Stimulated activated CD8-positive, alpha-beta memory T cell treated with anti-CD3 and anti-CD28 coated beads, Interleukin-12 subunit alpha, Interleukin-12 subunit beta, amount 100 ng/mL, for 4 hours (primary cell): Measurements from ENCODE around the gene KIF1A.

ENCODE experiments used
- DNase-seq: peaks from one replicate; pipeline ENCODE4 v3.0.0-alpha.2; 2020; ENCODE audit warnings: low read depth

KIF1A gene

DNA sequence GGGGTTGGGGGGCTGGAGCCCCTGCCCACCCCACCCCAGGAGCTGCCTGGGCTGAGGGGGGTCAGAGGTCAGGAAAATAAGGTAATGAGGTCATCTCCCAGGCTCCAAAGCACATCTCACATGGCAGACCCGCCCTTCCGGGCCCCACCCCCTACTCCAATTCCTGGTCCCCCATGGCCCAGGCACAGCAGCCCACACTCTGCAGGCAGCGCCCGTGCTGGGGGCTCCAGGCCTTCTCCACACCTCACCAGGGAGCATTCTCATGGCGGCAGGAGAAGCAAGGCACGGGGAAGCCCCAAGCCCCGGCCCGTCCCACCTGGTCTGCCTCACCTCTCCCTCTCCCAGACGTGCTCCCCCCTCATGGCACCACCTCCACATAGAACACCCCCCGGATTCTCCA is 84.5 kb downstream of the KIF1A start:
- no peak for DNase-seq

DNA sequence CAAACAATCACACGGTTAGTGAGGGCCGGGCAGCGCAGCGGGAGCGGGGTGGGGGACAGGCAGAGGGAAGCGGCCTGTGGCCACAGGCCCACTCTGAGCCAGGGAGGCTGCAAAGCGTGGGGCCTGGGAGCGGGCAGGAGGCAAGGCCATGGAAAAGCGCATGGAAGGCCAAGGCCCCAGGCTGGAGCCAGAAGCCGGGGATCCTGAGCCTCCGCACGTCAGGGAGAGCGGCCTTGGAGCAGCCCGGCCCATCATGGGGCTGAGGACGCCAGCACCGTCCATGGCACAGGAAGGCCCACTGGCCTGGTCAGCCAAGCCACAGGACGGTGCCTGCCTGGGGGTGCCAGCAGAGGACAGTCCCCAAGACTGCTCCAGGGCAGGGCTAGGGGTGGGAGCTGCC is 85.3 kb downstream of the KIF1A start:
- DNase-seq: no peak

DNA sequence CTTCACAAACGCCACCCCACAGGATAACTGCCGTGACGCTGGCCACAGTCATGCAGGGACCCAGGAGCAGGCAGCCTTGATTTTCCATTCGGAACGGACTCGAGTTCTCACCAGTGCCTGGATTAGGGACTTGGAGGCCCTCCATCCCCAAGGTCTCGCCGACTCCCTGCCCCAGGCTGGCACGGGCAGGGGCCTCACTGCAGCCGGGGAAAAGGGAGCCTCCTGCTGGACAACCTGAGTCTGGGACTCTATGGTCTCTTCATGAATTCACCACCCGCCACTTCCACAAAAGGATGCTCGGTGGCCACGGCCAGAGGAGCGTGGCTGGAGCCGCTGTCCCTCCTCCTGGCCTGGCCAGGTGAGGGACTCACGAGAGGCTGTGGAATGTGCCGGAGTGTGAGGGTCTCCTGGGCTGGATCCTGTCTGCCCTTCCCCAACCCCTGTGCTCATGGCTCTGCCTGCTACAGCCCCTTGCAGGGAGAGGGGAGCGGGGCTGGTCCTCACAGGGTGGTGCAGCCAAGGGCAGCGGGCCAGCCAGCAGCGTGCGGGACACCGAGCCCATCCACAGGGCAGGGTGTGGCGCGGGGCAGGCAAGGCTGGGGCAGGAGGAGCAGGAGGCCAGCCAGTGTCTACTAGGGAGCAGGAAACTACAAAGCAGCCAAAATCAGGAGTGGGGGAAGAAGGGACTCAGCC is 86.1 kb downstream of the KIF1A start:
- no peak for DNase-seq

DNA sequence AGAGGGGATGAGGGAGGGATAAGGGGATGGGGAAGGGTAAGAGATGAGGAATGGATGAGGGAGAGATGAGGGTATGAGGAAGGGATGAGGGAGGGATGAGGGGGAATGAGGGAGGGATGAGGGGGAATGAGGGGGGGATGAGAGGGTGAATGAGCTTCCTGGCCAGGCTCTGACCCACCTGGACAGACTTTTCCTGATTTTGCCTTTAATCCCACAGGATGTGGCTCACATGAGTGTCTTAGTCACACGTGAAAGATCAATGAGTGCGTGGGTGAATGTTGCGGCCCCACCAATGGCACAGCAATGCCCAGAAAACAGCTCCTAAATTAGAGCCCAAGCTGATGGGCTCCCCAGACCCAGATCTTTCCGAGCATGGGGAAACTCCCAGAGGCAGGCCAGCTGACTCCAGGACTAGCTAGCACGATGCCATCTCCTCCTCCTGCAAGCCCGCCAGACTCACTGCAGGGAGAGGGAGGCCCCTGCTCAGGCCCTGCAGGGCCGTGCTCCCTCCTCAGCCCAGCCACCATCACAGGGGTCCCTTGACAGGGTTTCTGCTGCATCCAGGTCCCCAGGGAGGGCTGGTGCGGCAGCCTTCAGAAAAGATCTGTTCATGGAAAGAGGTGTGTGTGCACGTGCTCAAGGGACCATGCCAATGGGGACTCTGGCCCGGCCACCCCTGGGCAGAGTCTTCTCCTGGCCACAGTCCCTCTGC is 87.0 kb downstream of the KIF1A start:
- no peak for DNase-seq

DNA sequence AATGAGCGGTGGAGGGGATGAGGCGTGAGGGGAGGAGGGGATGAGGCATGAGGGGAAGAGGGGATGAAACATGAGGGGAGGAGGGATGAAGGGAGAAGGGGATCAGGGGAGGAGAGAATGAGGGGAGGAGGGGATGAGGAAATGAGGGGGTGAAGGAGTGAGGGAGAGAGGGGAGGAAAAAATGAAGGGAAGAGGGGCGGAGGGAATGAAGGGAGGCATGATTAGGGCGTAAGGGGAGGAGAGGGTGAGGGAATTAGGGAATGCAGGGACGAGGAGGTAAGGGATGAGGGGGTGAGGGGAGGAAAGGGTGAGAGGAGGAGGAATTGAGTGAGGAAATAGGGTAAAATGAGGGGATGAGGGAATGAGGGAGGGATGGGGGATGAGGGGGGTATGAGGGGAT is 87.8 kb downstream of the KIF1A start:
- no peak for DNase-seq

DNA sequence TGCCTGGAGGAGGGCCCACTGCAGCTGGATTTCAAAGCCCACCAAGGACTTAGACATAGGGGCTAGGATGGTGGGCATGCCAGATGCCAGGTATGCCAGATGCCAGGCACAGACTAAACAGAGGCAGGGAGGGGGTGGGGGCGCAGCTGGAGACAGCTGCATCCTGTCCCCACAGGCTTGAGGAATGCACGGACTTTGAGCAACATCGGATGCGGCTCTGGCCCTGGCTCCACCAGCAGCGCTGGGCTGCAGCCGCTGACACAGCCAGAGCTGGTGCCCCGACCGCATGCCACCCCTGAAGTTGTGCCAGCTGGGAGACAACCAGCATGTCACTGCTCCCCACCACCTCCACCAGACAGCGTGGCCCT is 88.9 kb downstream of the KIF1A start:
- DNase-seq: no peak

DNA sequence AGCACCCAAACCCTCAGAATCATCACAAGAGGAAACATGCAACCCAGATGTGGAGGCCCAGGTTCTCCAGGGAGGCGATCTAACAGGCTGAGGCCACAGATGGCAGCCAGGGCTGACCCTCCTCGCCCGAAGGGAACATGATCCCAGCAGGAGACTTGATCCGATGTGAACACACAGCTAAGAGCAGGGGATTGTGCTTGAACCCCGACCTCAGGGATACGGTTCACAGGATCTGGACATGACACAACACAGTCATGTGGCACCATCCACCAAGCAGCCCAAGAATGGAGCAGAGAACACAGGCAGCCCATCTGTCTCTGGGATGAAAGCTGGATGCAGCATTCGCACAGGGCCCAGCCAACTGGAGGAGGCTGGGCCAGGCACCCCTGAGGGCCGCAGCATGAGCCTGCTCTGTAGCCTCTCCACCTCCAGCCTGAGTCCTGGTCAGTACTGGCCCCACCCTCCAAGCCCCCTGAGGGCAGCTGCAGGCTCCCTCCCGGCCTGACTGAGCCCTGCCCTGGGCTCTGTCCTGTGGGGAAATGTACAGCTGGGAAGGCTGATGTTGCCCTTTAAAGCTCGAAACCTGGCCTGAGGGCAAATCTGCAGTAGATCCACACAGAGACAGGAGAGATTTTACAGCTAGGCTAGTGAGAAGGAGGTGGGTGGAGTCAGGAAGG is 89.4 kb downstream of the KIF1A start:
- DNase-seq: no peak

DNA sequence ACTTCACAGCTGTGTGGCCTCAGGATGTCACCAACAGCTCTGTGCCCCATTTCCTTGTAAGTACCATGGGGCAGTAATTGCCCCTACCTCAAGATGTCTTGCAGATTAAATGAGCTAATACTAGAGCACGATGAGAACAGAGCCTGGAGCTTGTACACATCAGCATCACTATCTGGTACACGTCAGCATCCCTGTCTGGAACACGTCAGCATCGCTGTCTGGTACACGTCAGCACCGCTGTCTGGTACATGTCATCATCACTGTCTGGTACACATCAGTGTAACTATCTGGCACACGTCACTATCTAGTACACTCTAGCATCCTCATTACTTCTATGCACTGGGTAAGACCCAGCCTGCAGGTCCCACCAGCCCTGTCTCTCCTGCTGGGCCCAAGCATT is 91.2 kb downstream of the KIF1A start:
- DNase-seq: no peak

DNA sequence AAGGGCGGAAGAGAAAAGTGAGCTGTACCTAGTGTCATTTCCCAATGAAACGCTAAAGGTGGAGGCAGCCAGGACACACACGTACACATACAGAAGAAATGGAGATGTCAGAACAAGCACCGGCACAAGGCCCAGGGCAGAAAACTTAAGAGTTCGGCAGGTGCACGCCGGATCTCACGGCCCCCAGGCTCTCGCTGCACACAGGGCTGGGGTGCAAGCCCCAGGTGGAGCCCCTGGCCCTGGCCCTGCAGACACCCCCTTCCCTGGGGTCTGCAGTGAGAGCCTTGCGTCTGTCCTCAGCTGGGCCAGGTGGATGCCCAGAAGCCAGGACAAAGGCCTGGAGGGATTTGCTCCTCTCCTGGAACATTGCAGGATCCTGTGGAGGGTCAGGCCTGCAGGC is 91.7 kb downstream of the KIF1A start:
- no peak for DNase-seq

DNA sequence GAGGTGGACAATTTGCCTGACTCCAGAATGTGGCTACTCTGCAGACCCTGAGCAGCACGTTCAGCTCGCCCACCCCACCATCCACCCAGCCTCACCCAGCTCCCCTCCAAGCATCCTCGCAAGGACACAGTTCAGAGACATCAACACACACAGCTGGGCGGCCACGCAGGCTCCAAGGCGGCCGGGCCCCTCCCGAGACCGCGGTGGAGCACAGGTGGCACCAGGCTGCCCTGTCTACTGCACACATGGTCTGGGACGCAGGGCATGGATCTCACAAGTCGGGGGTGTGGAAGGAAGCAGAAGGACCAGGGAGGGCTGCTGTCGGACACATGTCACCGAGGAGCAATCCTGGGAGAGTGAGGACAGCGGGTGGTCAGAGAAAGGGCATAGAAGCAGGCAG is 92.1 kb downstream of the KIF1A start:
- DNase-seq: no peak

DNA sequence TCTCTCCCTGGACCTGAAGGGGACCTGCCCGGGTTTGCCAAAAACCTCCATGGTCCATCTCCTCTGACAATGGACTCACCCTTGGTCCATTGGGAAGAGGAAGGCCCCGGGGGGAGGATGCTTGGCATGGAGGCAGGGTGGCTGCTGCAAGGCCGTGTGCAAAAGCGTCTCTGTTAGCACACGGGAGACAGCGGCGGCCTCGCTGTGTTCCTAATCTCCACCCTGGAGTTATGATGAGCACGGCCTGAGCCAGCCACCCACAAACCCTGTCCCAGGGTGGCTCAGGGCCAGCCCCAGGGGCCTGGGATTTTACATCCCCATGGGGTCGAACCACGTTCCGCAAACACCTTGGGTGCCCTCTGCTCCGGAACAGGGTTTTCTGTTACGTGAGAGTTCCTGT is 92.6 kb downstream of the KIF1A start:
- DNase-seq: no peak

DNA sequence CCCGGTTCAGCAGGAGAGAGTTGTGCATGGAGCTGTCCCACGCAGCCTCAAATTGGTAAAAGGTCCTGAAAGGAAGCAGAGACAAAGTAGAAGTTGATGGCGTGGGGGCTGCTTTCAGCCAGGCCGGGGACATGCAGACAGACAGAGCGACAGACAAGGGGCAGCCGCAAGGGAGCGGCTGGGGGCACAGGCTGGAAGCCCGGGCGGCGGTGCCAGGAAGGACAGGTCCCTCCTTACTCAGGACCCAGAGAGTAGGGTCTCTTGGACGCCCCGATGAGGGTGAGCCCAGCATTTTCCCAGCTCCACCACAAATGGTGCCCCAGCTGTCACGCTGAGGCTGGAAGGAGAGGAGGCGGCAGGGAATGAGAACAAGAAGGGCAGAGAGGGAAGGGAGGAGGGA is 93.1 kb downstream of the KIF1A start:
- DNase-seq: no peak

DNA sequence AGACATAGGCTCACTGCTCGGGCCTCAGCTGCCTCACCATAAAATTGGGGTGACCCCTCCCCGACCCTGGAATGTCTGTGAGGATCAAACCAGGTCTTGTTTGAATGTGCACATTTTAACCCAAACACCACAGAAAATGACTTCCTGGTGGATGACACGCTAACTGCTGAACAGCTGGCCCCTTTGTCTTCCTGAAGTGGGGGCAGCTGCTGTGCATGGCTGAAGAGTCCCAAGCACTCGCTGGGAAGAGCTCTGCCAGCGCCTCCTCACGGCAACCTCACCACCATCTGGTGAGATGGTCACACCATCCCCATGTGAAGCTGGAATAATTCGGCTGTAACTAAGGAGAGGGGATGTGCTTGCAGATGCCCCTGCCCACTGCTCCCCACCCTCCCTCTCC is 94.3 kb downstream of the KIF1A start:
- no peak for DNase-seq

DNA sequence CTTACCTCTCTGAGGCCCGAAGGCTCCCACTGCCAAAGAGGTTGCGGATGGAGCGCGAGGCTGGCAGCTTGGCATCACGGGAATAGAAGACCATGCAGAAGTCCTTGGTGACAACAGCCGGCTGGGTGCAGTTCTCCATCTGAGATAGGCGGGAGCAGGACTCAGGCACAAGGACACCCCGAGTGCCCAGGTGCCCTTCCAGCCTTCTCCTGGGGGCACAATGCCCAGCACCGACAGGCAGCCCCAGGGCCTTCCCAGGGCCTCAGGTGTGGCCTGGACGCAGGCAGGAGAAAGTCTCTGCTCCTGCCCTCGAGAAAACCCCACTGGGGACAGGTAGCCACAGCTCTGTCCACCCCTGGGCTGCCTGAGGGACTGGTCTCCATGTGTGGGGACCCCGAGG is 94.8 kb downstream of the KIF1A start:
- DNase-seq: no peak

DNA sequence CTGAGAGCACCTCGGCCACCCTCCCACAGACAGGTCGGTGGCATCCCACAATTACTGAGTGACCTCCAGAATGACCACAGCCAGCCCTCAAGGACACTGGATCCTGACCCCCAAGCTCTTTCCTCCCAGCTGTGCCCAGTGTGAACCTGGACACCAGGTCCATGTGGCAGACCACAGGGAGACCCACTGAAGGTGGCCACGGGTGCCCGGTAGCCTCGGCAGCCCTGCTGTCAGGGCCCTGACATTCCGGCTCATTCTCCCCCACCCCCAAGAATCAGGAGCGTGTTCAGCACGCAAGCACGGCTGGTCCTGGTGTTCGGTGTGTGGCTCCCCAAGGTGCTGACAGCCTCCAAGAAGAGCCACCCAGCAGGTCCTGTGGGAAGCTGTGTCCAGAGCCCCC is 95.6 kb downstream of the KIF1A start:
- DNase-seq: no peak

DNA sequence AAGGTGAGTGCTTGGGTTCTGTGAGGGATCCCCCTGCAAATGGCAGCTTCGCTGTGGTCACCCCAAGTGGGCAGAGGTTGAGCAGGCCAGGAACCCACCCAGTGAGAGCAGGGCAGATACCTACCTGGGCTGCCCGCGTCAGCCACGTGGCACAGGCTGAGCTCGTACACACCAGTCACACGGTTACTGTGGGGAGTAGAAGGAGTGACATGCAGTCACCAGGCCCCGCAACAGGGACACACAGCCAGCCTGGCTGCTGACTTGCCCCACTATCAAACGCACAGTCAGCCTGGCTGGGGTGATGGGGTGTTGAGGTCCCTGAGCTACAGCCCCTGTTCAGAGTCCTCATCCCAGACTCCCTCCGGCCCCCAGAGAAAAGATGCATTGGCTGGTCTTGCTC is 96.2 kb downstream of the KIF1A start:
- no peak for DNase-seq

DNA sequence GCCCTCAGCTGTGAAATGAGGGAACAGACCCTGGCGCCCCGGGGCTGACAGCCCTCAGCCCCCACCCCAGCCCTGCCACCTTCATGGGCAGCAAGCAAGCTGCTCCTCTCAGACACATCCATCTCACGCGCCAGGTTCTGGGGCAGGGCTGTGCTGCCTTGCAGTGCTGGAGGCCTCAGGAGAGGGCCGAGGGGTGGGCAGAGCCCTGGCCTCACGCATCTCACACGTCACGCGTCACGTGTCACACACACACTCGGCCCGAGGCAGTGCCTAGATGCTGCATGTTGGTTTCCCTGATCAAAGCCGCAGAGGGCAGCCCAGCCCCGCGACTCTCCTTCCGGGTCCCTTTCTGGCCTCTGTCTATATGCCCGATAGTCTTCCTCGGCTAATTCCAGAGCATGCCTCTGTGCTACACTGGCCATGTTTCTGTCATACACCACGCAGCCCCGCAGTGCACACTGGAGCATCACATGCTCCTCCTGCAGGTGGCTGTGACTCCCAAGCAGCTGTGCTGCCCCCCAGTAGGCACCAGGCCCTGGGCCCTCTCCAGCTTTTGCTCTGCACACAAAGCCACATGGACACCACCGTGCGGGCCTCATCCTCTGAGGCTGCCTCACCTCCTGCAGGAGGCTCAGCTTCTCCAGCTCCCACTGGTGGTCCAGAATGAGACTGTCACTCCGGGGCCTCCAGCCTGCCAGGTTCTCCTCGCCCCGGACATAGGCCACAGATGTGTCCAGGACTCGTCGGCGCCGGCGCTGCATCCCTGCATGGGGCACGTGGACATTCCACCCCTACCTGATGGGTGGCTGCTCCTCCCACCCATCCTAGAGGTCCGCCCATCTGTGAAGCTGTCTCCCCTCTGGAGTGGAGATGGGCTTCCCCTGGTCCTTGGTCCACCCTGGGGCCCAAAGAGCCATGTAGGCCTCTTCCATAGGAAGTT is 97.0 kb downstream of the KIF1A start:
- no peak for DNase-seq

DNA sequence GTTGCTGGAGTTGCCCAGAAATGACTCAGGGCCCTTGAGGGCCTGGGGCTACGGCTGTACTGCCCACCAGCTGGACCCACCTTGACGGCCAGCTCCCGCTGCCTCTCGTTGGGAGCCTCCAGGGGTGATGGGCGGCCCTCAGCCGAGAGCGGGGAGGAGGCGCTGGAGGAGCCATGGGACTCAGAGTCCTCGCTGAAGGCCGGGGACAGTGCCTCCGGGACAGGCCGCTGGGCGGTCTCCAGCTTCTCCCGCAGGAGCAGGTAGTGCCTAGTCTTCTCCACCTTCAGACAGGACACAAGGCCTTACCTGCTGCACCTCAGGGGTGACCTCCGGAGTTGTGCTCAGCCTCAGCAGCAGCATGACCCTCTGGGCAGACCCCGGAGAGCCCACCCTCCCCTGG is 97.6 kb downstream of the KIF1A start:
- DNase-seq: no peak

DNA sequence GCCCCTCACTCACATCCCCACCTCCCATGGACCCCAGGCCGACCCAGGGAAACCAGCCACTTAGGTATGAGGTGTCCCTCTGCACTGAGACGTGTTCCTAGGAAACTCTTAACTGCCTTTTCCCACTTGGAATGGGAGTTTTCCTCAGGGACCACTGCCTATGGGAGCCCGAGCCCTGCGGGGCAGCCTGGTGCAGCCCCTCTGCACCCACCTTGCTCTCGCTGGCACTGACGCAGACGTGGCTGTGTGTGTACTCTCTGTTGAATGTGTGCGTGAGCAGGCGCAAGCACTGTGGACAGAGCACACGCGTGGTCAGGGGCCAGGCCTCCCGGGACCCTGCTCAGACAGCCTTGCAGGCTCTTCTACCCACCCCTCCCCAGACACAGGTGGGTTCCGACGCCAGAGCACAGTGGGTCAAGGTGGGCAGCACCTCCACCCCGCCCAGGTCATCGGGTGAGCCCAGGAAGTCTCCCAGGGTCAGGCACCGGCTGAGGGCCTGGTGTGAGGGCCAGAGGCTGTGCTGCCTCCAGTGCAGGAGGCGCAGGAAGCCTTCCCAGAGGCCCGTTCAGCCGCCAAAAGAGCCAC is 98.3 kb downstream of the KIF1A start:
- DNase-seq: no peak

DNA sequence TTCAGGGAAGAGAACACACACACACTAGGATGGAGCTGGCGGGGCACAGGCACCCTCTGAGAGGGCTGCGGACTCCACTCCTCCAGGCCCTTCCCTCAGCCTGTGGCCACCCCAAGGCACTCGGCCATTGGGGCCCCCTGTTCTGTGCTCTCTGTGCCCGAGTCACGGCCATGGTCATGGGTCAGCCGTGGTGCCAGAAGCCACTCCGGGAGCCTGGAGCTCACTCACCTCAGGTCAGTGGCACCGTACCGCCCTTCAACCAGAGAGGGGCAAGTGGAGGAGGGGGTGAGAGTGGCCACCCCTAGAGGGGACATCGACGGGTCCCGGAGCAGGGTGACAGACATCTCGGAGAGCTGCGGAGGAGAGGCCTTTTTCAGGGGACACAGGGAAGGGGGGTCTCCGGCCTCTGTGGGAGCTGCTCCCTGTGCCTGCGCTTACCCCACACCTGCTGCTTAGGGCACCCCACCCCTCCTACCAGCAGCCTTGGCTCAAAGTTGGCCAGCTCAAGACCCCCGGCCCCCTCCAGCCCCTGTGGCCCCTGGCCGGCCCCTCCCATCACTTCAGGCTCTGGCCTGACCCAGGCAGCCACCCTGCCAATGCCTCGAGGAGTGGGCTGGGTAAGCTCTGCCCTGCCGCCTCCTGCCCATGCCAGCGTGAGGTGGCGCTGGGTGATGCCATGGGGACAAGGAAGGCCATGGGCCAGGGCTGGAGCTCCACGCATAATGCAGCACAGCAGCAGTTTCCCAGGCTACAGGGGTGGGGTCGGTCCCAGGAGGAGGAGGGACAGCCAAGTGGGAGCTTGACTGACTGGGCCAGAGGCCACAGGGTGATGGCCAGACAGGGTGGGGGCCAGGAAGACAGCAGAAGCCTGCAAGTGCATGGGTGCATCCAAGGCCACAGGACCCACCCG is 99.1 kb downstream of the KIF1A start:
- no peak for DNase-seq
